ENCODE measurements around the gene ADAM22.

GRCh38 chr7:88243345-88243909, 309.4 kb downstream of the ADAM22 start:
- no peak for TF ChIP-seq RCOR1 (IDR thresholded peaks at IDR 0.05; ENCODE audit: low read length)
- peak; percentile 96 for TF ChIP-seq CTCF (IDR thresholded peaks at IDR 0.05)
- TF ChIP-seq MAX (IDR thresholded peaks at IDR 0.05; ENCODE audit: low read depth), result no peak
- no peak for TF ChIP-seq POLR2AphosphoS5 (IDR thresholded peaks at IDR 0.05; ENCODE audit: low read depth, low read length)
- no peak for TF ChIP-seq EP300 (IDR thresholded peaks at IDR 0.05; ENCODE audit: borderline replicate concordance in 1 of 2, low read depth in 1 of 2, low read length in 1 of 2)
- no peak for TF ChIP-seq EZH2phosphoT487 (IDR thresholded peaks at IDR 0.05; ENCODE audit: borderline replicate concordance, low read depth)
- TF ChIP-seq RXRA (IDR thresholded peaks at IDR 0.05; ENCODE audit: borderline replicate concordance, low read depth), result no peak
- no peak for TF ChIP-seq GABPA (IDR thresholded peaks at IDR 0.05; ENCODE audit: low read depth)
- no peak for TF ChIP-seq SIN3A (IDR thresholded peaks at IDR 0.05; ENCODE audit: borderline replicate concordance, low read depth, low read length)
- no peak for TF ChIP-seq REST (IDR thresholded peaks at IDR 0.05; ENCODE audit: low read depth, low read length)

All from SK-N-SH (cell line).